ENCODE data around the gene APBA2.

The APBA2 gene

DNA sequence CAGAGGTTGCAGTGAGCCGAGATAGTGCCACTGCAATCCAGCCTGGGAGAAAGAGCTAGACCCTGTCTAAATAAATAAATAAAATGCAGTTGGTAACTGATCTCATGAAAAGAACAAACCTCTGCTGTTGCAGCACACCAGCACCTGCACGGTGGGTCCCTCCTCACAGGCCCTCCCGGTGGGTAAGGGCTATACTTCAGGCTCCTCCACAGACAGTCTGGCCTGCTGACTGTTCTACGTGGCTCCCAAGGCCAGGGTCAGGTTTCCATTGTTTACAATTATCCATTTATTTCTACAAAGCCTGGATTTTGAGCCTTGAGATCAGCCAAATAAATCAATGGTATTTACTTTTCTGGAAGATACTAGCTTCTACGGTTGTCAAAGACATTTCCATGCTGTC, 5.1 kb upstream of the APBA2 start:
- Histone ChIP-seq H3K4me2 (ENCODE audit: low read length) (no peak overlapping the region), H3F3A (ENCODE audit: insufficient read depth, low read length) (no peaks in the 10 kb centered on the region), H3K9me2 (ENCODE audit: low read depth, low read length) (no peaks in the 10 kb centered on the region), H3K27ac (ENCODE audit: low read depth, low read length, poor library complexity, severe bottlenecking) (no peak overlapping the region), H3K4me3 (ENCODE audit: low read depth, low read length, poor library complexity, severe bottlenecking) (no peak overlapping the region), H4K20me1 (ENCODE audit: insufficient read depth, low read length) (no peaks in the 10 kb centered on the region), H3K36me3 (ENCODE audit: insufficient read depth, low read length) (no peaks in the 10 kb centered on the region), H3K9ac (ENCODE audit: low read length) (no peak overlapping the region), H3K79me2 (ENCODE audit: insufficient read depth, low read length) (no peaks in the 10 kb centered on the region), H3K4me1 (ENCODE audit: insufficient read depth, low read length, severe bottlenecking) (no peaks in the 10 kb centered on the region), H3K9me3 (ENCODE audit: low read length) (no peaks in the 10 kb centered on the region), H2AFZ (ENCODE audit: low read length) (no peak overlapping the region), H3K27me3 (ENCODE audit: insufficient read depth, low read length) (no peaks in the 10 kb centered on the region)
- TF ChIP-seq EZH2 (IDR thresholded peaks at IDR 0.05; ENCODE audit: borderline replicate concordance, low read length): no peak
- TF ChIP-seq, protein P1, sequence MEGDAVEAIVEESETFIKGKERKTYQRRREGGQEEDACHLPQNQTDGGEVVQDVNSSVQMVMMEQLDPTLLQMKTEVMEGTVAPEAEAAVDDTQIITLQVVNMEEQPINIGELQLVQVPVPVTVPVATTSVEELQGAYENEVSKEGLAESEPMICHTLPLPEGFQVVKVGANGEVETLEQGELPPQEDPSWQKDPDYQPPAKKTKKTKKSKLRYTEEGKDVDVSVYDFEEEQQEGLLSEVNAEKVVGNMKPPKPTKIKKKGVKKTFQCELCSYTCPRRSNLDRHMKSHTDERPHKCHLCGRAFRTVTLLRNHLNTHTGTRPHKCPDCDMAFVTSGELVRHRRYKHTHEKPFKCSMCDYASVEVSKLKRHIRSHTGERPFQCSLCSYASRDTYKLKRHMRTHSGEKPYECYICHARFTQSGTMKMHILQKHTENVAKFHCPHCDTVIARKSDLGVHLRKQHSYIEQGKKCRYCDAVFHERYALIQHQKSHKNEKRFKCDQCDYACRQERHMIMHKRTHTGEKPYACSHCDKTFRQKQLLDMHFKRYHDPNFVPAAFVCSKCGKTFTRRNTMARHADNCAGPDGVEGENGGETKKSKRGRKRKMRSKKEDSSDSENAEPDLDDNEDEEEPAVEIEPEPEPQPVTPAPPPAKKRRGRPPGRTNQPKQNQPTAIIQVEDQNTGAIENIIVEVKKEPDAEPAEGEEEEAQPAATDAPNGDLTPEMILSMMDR (IDR thresholded peaks at IDR 0.05; ENCODE audit: low read length): no peak

DNA sequence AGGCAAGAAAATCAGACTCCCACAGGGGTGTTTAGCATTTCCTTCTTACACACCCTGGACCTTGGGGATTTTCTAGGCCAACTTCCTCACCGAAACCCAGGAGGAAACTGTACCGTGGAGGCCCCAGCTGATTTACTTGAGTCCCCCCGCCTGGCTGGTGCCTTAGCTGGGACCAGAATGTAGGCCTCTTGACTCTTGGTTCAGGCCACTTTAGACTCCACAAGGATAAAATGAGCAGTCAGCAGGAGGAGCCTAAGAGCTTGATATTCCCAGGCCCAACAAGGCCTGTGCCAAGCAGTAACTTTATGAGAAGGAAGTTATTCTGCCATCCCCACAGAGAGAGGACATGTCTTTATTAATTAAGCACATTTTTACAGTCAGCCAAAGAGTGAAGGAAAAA, 4.6 kb upstream of the APBA2 start:
- Histone ChIP-seq H3K27me3 (ENCODE audit: insufficient read depth, low read length) (no peaks in the 10 kb centered on the region), H4K20me1 (ENCODE audit: insufficient read depth, low read length) (no peaks in the 10 kb centered on the region), H3K27ac (ENCODE audit: low read depth, low read length, poor library complexity, severe bottlenecking) (no peak overlapping the region), H3F3A (ENCODE audit: insufficient read depth, low read length) (no peaks in the 10 kb centered on the region), H3K4me2 (ENCODE audit: low read length) (no peak overlapping the region), H3K4me1 (ENCODE audit: insufficient read depth, low read length, severe bottlenecking) (no peaks in the 10 kb centered on the region), H3K9ac (ENCODE audit: low read length) (no peak overlapping the region), H3K79me2 (ENCODE audit: insufficient read depth, low read length) (no peaks in the 10 kb centered on the region), H3K9me2 (ENCODE audit: low read depth, low read length) (no peaks in the 10 kb centered on the region), H3K9me3 (ENCODE audit: low read length) (no peaks in the 10 kb centered on the region), H2AFZ (ENCODE audit: low read length) (no peak overlapping the region), H3K36me3 (ENCODE audit: insufficient read depth, low read length) (no peaks in the 10 kb centered on the region), H3K4me3 (ENCODE audit: low read depth, low read length, poor library complexity, severe bottlenecking) (no peak overlapping the region)
- TF ChIP-seq EZH2 (IDR thresholded peaks at IDR 0.05; ENCODE audit: borderline replicate concordance, low read length): no peak

DNA sequence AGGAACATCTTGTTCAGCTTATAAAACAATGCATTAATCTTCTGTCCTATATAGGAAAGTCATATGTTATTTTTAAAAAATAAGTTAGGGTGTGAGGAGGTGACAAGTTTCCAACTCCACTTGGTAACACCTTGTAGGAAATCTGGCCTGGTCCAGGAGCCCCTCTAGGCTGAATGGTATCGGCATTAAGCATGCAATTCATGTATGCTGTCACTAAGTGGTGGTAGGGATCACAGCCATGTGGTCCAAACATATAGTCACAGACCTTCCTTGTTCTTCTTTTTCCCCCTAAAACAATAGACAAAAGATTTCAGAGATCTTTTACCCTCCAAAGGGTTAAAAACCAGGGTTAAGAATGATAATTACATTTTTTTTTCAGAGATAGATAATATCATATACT, 4.2 kb upstream of the APBA2 start:
- Histone ChIP-seq H3K4me3 (ENCODE audit: low read depth, low read length, poor library complexity, severe bottlenecking) (no peak overlapping the region), H3K36me3 (ENCODE audit: insufficient read depth, low read length) (no peaks in the 10 kb centered on the region), H2AFZ (ENCODE audit: low read length) (no peak overlapping the region), H4K20me1 (ENCODE audit: insufficient read depth, low read length) (no peaks in the 10 kb centered on the region), H3K27me3 (ENCODE audit: insufficient read depth, low read length) (no peaks in the 10 kb centered on the region), H3K4me2 (ENCODE audit: low read length) (no peak overlapping the region), H3K79me2 (ENCODE audit: insufficient read depth, low read length) (no peaks in the 10 kb centered on the region), H3K27ac (ENCODE audit: low read depth, low read length, poor library complexity, severe bottlenecking) (no peak overlapping the region), H3K4me1 (ENCODE audit: insufficient read depth, low read length, severe bottlenecking) (no peaks in the 10 kb centered on the region), H3K9me3 (ENCODE audit: low read length) (no peaks in the 10 kb centered on the region), H3K9me2 (ENCODE audit: low read depth, low read length) (no peaks in the 10 kb centered on the region), H3K9ac (ENCODE audit: low read length) (no peak overlapping the region), H3F3A (ENCODE audit: insufficient read depth, low read length) (no peaks in the 10 kb centered on the region)
- no peak for TF ChIP-seq EZH2 (IDR thresholded peaks at IDR 0.05; ENCODE audit: borderline replicate concordance, low read length)

DNA sequence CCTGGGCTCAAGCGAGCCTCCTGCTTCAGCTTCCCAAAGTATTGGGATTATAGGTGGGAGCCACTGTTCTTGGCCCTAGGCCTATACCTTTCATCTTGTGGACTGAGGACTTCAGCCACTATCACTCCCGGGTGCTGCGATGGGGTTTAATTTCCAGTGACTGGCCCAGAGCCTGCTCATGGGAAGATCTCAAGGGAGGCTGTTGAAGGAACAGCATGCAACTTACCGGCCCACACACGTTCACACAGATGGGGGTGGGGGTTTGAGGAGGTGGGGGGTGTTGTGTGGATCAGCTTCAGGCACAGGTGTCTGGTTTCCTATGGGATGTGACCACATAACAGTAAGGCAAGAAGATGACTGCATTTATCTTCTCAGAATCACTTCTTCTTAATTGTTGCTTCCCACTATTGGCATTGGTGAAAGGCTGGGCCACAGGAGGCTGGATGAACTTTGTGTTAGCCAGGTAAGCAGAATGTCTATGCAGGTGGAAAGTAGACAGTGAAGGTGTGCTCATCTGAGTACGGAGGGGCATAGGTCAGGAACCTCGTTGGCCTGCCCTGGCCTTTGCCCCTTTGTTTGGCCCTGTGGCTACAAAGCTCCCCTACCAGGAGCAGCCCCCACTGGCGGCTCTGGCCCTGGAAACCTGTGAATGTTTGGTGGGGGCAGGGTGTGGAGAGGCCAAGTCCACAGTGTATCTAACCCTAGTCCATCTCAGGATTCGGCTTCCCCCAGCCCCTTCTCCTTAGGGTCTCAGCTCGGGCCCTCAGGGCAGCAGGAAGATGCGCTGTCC, 1.4 kb upstream of the APBA2 start:
- no peak for TF ChIP-seq EZH2 (IDR thresholded peaks at IDR 0.05; ENCODE audit: borderline replicate concordance, low read length)
- TF ChIP-seq, protein P1 (IDR thresholded peaks at IDR 0.05; ENCODE audit: low read length): no peak
- Histone ChIP-seq H3K9me3 (ENCODE audit: low read length) (no peaks in the 10 kb centered on the region), H3K9ac (ENCODE audit: low read length) (no peak overlapping the region), H3K27me3 (ENCODE audit: insufficient read depth, low read length) (no peaks in the 10 kb centered on the region), H3K4me2 (ENCODE audit: low read length) (no peak overlapping the region), H3K4me3 (ENCODE audit: low read depth, low read length, poor library complexity, severe bottlenecking) (no peak overlapping the region), H3F3A (ENCODE audit: insufficient read depth, low read length) (no peaks in the 10 kb centered on the region), H3K79me2 (ENCODE audit: insufficient read depth, low read length) (no peaks in the 10 kb centered on the region), H2AFZ (ENCODE audit: low read length) (no peak overlapping the region), H3K27ac (ENCODE audit: low read depth, low read length, poor library complexity, severe bottlenecking) (no peak overlapping the region), H3K9me2 (ENCODE audit: low read depth, low read length) (no peaks in the 10 kb centered on the region), H3K36me3 (ENCODE audit: insufficient read depth, low read length) (no peaks in the 10 kb centered on the region), H4K20me1 (ENCODE audit: insufficient read depth, low read length) (no peaks in the 10 kb centered on the region), H3K4me1 (ENCODE audit: insufficient read depth, low read length, severe bottlenecking) (no peaks in the 10 kb centered on the region)

Measured in OCI-LY1 (cell line).